ENCODE results near the gene CAMK2N1. TPM values are rescaled to one million over a fixed set of nuclear protein-coding genes. Genes with fewer than 3 reads are reported as not detected.

The CAMK2N1 gene
- polyA plus RNA-seq, 1 donor (not counting 4 experiments of a cell fraction or from before 2014, with no cell fraction given): 46.0 TPM

GRCh38 chr1:20437640-20438039, 48.4 kb downstream of the CAMK2N1 start:
- H3K9me3 ChIP-seq (ENCODE audit: control insufficient read depth, low read depth, low read length): no peaks in the 10 kb centered on the region
- no peaks in the 10 kb centered on the region for H3K36me3 ChIP-seq (ENCODE audit: control insufficient read depth in 2 of 2, extremely low read depth in 1 of 2, insufficient read depth in 2 of 2, low read length in 2 of 2)
- H3K27ac ChIP-seq (ENCODE audit: control insufficient read depth, insufficient read depth, low read length): no peak overlapping the region
- no peak overlapping the region for H2AFZ ChIP-seq (ENCODE audit: control insufficient read depth, low read length)
- dilution Hi-C loops (cut with MboI; ENCODE audit: extremely low pct_ligation_motif_present, low sequenced_read_pairs): no loop called here
- H3K27me3 ChIP-seq (ENCODE audit: control insufficient read depth, extremely low read depth, insufficient read depth, low read length): peaks cover 9% of the 10 kb centered on the region
- TF ChIP-seq EZH2 (IDR thresholded peaks at IDR 0.05; ENCODE audit: low read length): no peak
- no peak for TF ChIP-seq CTCF (optimal IDR thresholded peaks at IDR 0.05 in 1 of 3, IDR thresholded peaks at IDR 0.05 in 1 of 3, conservative IDR thresholded peaks at IDR 0.05 in 1 of 3; ENCODE audit: extremely low read depth in 1 of 3, insufficient read depth in 2 of 3, low read length in 3 of 3)
- H3K79me2 ChIP-seq (ENCODE audit: control insufficient read depth, insufficient read depth, low read length): no peaks in the 10 kb centered on the region
- H3K9ac ChIP-seq (ENCODE audit: control insufficient read depth, extremely low read depth, insufficient read depth, low read length): no peak overlapping the region
- no peaks in the 10 kb centered on the region for H4K20me1 ChIP-seq (ENCODE audit: control insufficient read depth, extremely low read depth, insufficient read depth, low read length)
- no peaks in the 10 kb centered on the region for H3K9me1 ChIP-seq (ENCODE audit: control insufficient read depth, extremely low read depth, insufficient read depth, low read length)
- no peak for FAIRE-seq
- H3K4me2 ChIP-seq (ENCODE audit: control insufficient read depth, extremely low read depth, insufficient read depth, low read depth, low read length): no peak overlapping the region
- no peaks in the 10 kb centered on the region for H3K4me1 ChIP-seq (ENCODE audit: control insufficient read depth, extremely low read depth, insufficient read depth, low read length)
- DNase-seq (ENCODE audit: low read depth, low spot score): no peak
- H3K4me3 ChIP-seq (ENCODE audit: control insufficient read depth in 2 of 3, extremely low read depth in 1 of 3, insufficient read depth in 2 of 3, low read depth in 1 of 3, low read length in 3 of 3): no peak overlapping the region

GRCh38 chr1:20432891-20433290, 53.1 kb downstream of the CAMK2N1 start:
- Histone ChIP-seq H3K9me1 (ENCODE audit: control insufficient read depth, extremely low read depth, insufficient read depth, low read length) (no peaks in the 10 kb centered on the region), H3K27me3 (ENCODE audit: control insufficient read depth, extremely low read depth, insufficient read depth, low read length) (peaks cover 9% of the 10 kb centered on the region), H3K79me2 (ENCODE audit: control insufficient read depth, insufficient read depth, low read length) (no peaks in the 10 kb centered on the region), H3K9ac (ENCODE audit: control insufficient read depth, extremely low read depth, insufficient read depth, low read length) (no peak overlapping the region), H3K4me2 (ENCODE audit: control insufficient read depth, extremely low read depth, insufficient read depth, low read depth, low read length) (no peak overlapping the region), H3K4me3 (ENCODE audit: control insufficient read depth in 2 of 3, extremely low read depth in 1 of 3, insufficient read depth in 2 of 3, low read depth in 1 of 3, low read length in 3 of 3) (no peak overlapping the region), H2AFZ (ENCODE audit: control insufficient read depth, low read length) (no peak overlapping the region), H3K4me1 (ENCODE audit: control insufficient read depth, extremely low read depth, insufficient read depth, low read length) (no peaks in the 10 kb centered on the region), H4K20me1 (ENCODE audit: control insufficient read depth, extremely low read depth, insufficient read depth, low read length) (no peaks in the 10 kb centered on the region), H3K27ac (ENCODE audit: control insufficient read depth, insufficient read depth, low read length) (no peak overlapping the region), H3K9me3 (ENCODE audit: control insufficient read depth, low read depth, low read length) (no peaks in the 10 kb centered on the region), H3K36me3 (ENCODE audit: control insufficient read depth in 2 of 2, extremely low read depth in 1 of 2, insufficient read depth in 2 of 2, low read length in 2 of 2) (no peaks in the 10 kb centered on the region)
- TF ChIP-seq EZH2 (IDR thresholded peaks at IDR 0.05; ENCODE audit: low read length) (no peak), CTCF (optimal IDR thresholded peaks at IDR 0.05 in 1 of 3, IDR thresholded peaks at IDR 0.05 in 1 of 3, conservative IDR thresholded peaks at IDR 0.05 in 1 of 3; ENCODE audit: extremely low read depth in 1 of 3, insufficient read depth in 2 of 3, low read length in 3 of 3) (no peak)
- dilution Hi-C loops (cut with MboI; ENCODE audit: extremely low pct_ligation_motif_present, low sequenced_read_pairs): no loop called here
- DNase-seq (ENCODE audit: low read depth, low spot score) (no peak), FAIRE-seq (no peak)

Other genes starting within 250 kb of the CAMK2N1 start
- gene VWA5B1, start 195.3 kb downstream of the CAMK2N1 start, polyA plus RNA-seq: not detected in 3 replicates
- gene MUL1, start 21.9 kb upstream of the CAMK2N1 start, polyA plus RNA-seq: 28.2 to 41.8 TPM (median 40.4 TPM) in 3 replicates
- gene FAM43B, start 66.4 kb upstream of the CAMK2N1 start, polyA plus RNA-seq: 0.02 to 0.03 TPM in 2 of 3 replicates, not detected in the other
- gene CDA, start 102.9 kb upstream of the CAMK2N1 start, polyA plus RNA-seq: 44.9 to 136 TPM (median 64.6 TPM) in 3 replicates
- 44.6 to 58.1 TPM (median 55.9 TPM) in 3 replicates for gene PINK1, start 147.2 kb upstream of the CAMK2N1 start, polyA plus RNA-seq
- gene DDOST, start 175.2 kb upstream of the CAMK2N1 start, polyA plus RNA-seq: 263 to 281 TPM (median 275 TPM) in 3 replicates
- gene KIF17, start 231.8 kb upstream of the CAMK2N1 start, polyA plus RNA-seq: 0.90 to 1.2 TPM (median 1.1 TPM) in 3 replicates
- gene SH2D5, start 246.5 kb upstream of the CAMK2N1 start, polyA plus RNA-seq: 60.8 to 83.8 TPM (median 69.0 TPM) in 3 replicates